Rectal smooth muscle tissue (tissue), 1 donor: ENCODE measurements around the gene EXOSC5.
"Not testable (repeated sequence)": the region's sequence is repeated elsewhere in the genome, so short reads cannot be mapped to it uniquely, and the experiment has no call there.

Experiments used
- H3K27ac ChIP-seq: one replicate; pipeline ENCODE4 v1.7.0; 2013; ENCODE audit warnings: low read depth, low read length, inconsistent platforms
- H3K27me3 ChIP-seq: one replicate; pipeline ENCODE4 v1.7.0; 2013; ENCODE audit warnings: low read length; ENCODE audit not compliant: control insufficient read depth, insufficient read depth
- H3K36me3 ChIP-seq: one replicate; pipeline ENCODE4 v1.7.0; 2013; ENCODE audit warnings: low read length; ENCODE audit not compliant: control insufficient read depth, insufficient read depth
- H3K4me1 ChIP-seq: one replicate; pipeline ENCODE4 v1.7.0; 2013; ENCODE audit warnings: low read length; ENCODE audit not compliant: control insufficient read depth, insufficient read depth
- H3K4me3 ChIP-seq: one replicate; pipeline ENCODE4 v1.7.0; 2013; ENCODE audit warnings: low read length
- H3K9ac ChIP-seq: one replicate; pipeline ENCODE4 v1.7.0; 2013; ENCODE audit warnings: low read length

The EXOSC5 gene

GRCh38 chr19:41355802-41356201, 41.4 kb downstream of the EXOSC5 start:
- H3K27me3 ChIP-seq: peaks cover 3% of the 10 kb centered on the region
- H3K27ac ChIP-seq: no peak overlapping the region
- H3K36me3 ChIP-seq: peaks cover under 1% of the 10 kb centered on the region
- no peak overlapping the region for H3K4me3 ChIP-seq
- no peak overlapping the region for H3K9ac ChIP-seq
- peaks cover 5% of the 10 kb centered on the region for H3K4me1 ChIP-seq

- no peak overlapping the region for H3K4me3 ChIP-seq
- no peak overlapping the region for H3K9ac ChIP-seq
- no peak overlapping the region for H3K27ac ChIP-seq
- H3K4me1 ChIP-seq: peaks cover 5% of the 10 kb centered on the region
- H3K36me3 ChIP-seq: no peaks in the 10 kb centered on the region
- peaks cover 4% of the 10 kb centered on the region for H3K27me3 ChIP-seq
Observed at GRCh38 chr19:41355035-41355434, 42.1 kb downstream of the EXOSC5 start.

GRCh38 chr19:41354343-41354953, 42.7 kb downstream of the EXOSC5 start:
- no peaks in the 10 kb centered on the region for H3K36me3 ChIP-seq
- H3K9ac ChIP-seq: peak overlapping the region; percentile 57
- peak overlapping the region; percentile 54 for H3K4me3 ChIP-seq
- peaks cover 4% of the 10 kb centered on the region for H3K27me3 ChIP-seq
- peak overlapping the region; percentile 76 for H3K27ac ChIP-seq
- peaks cover 5% of the 10 kb centered on the region for H3K4me1 ChIP-seq

- Histone ChIP-seq H3K27ac (peak within 1 kb of the TSS; percentile 76), H3K4me1 (peaks cover 5% of the 10 kb centered on the region), H3K27me3 (peaks cover 4% of the 10 kb centered on the region)
Observed at GRCh38 chr19:41353466-41354342, 43.5 kb downstream of the EXOSC5 start, which contains the start of gene TGFB1. TSS of gene TGFB1 (minus strand) at chr19:41353922. CDS start at chr19:41353044, 878 bp downstream.

GRCh38 chr19:41352609-41353465, 44.3 kb downstream of the EXOSC5 start:
- Histone ChIP-seq H3K4me1 (peaks cover 5% of the 10 kb centered on the region), H3K4me3 (peak overlapping the region; percentile 97), H3K27ac (peak overlapping the region; percentile 76)

More at GRCh38 chr19:41353466-41354342, 43.5 kb downstream of the EXOSC5 start, which contains the start of gene TGFB1:
- peak within 1 kb of the TSS; percentile 57 for H3K9ac ChIP-seq
- H3K36me3 ChIP-seq: peaks cover 2% of the 10 kb centered on the region
- peak within 1 kb of the TSS; percentile 97 for H3K4me3 ChIP-seq

GRCh38 chr19:41352279-41352608, 44.9 kb downstream of the EXOSC5 start:
- H3K4me1 ChIP-seq: peaks cover 5% of the 10 kb centered on the region
- H3K27me3 ChIP-seq: peaks cover 4% of the 10 kb centered on the region
- H3K9ac ChIP-seq: peak overlapping the region; percentile 22
- H3K4me3 ChIP-seq: peak overlapping the region; percentile 97
- H3K36me3 ChIP-seq: peaks cover 5% of the 10 kb centered on the region
- no peak overlapping the region for H3K27ac ChIP-seq

More at GRCh38 chr19:41352609-41353465, 44.3 kb downstream of the EXOSC5 start:
- peaks cover 5% of the 10 kb centered on the region for H3K36me3 ChIP-seq
- peak overlapping the region; percentile 40 for H3K9ac ChIP-seq
- H3K27me3 ChIP-seq: peaks cover 4% of the 10 kb centered on the region

GRCh38 chr19:41351339-41352245, 45.6 kb downstream of the EXOSC5 start:
- Histone ChIP-seq H3K27me3 (peaks cover 4% of the 10 kb centered on the region), H3K4me3 (peak overlapping the region; percentile 97), H3K36me3 (peaks cover 5% of the 10 kb centered on the region), H3K27ac (peak overlapping the region; percentile 32), H3K4me1 (peaks cover 5% of the 10 kb centered on the region), H3K9ac (no peak overlapping the region)

GRCh38 chr19:41350735-41351338, 46.3 kb downstream of the EXOSC5 start:
- Histone ChIP-seq H3K4me1 (peaks cover 5% of the 10 kb centered on the region), H3K27ac (peak overlapping the region; percentile 32), H3K27me3 (peaks cover 4% of the 10 kb centered on the region)

GRCh38 chr19:41346916-41347315, 50.2 kb downstream of the EXOSC5 start:
- H3K4me1 ChIP-seq, H3K4me3 ChIP-seq, H3K9ac ChIP-seq, H3K27me3 ChIP-seq, H3K27ac ChIP-seq: not testable (repeated sequence)
- H3K36me3 ChIP-seq: peaks cover 15% of the 10 kb centered on the region

More at GRCh38 chr19:41350735-41351338, 46.3 kb downstream of the EXOSC5 start:
- H3K9ac ChIP-seq: peak overlapping the region; percentile 29
- H3K36me3 ChIP-seq: peaks cover 6% of the 10 kb centered on the region
- H3K4me3 ChIP-seq: peak overlapping the region; percentile 97

GRCh38 chr19:41344162-41344561, 53.0 kb downstream of the EXOSC5 start:
- H3K4me1 ChIP-seq: no peaks in the 10 kb centered on the region
- H3K9ac ChIP-seq: no peak overlapping the region
- H3K27me3 ChIP-seq: no peaks in the 10 kb centered on the region
- H3K27ac ChIP-seq: no peak overlapping the region
- H3K36me3 ChIP-seq: peaks cover 20% of the 10 kb centered on the region
- H3K4me3 ChIP-seq: no peak overlapping the region
